Stimulated activated CD4-positive, alpha-beta T cell treated with anti-CD3 and anti-CD28 coated beads, Interleukin-15, amount 100 ng/mL, for 1 hour (primary cell): ENCODE measurements around the gene GOLT1A.
"Not testable (repeated sequence)": the region's sequence is repeated elsewhere in the genome, so short reads cannot be mapped to it uniquely, and the experiment has no call there.

Source experiments
- DNase-seq, 2 donors: peaks; one replicate each; pipeline ENCODE4 v3.0.0-alpha.2; 2020; ENCODE audit warnings: low read depth in 1 of 2, low spot score in 1 of 2

The GOLT1A gene

DNA sequence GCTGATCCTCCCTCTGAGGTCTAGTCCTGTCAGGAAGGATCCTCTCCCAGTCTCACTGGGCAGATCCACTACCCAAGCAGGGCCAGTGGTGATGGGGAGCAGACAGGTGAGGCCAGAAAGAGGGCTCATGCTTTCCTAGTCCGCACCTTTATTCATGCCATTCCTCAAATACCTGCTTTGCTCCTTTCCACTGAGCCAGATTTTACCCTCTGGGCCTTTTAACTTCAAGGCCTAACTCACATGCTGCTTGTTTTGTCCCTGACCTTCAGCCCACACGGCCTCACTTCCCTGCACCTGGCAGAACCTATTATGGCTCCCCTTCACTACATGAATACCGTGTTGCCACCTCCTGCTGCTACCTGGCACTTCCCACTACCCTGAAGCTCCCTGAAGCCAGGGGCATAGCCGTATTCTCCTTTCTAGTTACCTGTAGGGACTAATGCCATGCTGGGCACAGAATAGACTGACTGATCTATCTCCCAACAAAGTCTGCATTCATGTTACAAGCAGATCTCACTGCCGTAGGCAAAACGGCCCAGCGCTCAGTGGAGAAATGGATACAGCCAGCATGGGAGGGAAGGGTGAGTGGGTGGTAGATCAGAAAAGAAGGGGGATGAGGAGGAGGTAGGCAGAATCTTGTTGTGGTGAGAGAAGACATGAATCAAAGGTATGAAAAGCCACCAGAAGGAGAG, 36.1 kb upstream of the GOLT1A start:
- DNase-seq = no peak

DNA sequence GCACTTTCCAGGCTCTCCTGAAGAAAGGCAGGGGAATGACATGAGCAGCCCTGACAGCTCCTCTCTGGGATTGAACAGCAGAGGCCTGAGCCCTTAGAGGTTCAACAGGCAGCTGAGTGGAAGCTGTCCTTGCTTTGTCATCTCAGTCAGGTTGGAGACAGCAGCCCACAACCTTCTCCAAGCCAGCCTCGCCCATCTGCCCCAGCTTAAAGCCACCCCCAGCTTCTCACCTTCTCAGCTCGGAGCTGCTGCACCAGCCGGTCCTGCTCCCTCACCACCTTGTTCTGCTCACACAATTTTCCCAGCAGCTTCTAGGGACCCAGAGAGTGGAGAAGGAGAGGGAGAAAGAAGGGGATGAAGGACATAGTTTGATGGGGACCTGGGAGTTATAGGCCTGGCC, 35.2 kb upstream of the GOLT1A start:
- no peak for DNase-seq

DNA sequence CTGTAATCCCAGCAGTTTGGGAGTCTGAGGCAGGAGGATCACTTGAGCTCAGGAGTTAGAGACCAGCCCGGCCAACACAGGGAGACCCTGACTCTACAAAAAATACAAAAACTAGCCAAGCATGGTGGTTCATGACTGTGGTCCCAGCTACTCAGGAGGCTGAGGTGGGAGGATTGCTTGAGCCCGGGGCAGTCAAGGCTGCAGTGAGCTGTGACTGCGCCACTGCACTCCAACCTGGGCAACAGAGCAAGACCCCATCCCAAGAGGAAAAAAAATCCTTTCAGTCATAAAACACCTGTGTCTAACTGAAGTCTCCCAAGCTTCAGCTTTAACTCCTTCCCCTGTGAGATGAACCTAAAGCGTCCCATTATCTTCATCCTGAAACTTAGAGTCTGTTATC, 33.1 kb upstream of the GOLT1A start:
- DNase-seq = no peak

DNA sequence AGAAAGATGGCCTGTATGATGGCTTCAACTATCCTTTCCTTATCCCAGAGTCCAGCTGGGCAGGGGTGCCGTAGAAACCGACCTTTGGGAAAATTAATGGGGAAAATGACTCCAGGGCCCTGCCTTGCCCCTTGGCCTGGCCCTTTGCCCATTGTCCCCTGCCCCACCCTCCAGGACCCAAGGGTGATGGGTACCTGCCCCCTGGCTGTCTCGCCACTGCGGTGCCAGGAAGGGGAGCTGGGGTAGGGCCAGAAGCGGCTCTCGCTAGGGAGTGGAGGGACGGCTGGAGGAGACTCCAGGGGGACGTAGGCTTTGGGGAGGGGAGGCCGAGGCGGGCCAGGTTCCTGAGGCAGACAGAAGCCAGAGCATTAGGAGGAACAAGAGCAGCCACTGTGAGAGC, 29.1 kb upstream of the GOLT1A start:
- DNase-seq = no peak

DNA sequence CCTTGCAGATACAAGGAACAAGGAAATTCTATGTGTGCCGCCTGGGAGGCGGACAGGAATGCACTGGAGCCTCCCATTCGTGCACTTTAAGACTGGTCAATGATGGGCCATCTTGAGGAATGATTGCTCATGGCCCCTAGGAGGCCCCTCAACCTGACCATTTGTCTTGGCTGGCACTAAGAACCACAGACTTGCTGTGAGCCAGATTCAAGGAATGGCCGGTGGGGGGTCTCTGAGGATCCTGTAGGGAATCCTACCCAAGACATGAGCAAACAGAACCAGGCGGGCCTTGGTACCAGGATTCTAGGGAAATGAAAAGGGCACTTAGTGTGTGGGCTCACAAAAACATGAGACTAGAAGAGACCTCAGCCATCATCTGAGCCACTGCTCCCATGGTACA, 28.1 kb upstream of the GOLT1A start:
- no peak for DNase-seq

DNA sequence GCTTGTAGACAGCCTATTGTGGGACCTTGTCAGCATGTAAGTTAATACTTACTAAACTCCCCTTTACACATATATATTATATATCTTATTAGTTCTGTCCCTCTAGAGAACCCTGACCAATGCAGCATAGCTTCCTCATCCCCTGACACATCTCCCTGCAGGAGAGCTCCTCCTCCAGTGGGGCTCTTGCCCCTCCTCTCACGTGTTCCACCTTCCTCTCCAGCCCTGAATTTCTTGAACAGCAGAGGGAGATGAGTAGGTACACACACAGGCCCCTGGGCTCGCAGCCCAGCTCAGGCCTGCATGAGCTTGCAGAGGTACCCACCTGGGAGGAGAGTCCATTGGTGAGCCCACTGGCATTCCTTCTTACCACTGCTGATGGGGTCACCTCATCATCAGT, 27.3 kb upstream of the GOLT1A start:
- no peak for DNase-seq

DNA sequence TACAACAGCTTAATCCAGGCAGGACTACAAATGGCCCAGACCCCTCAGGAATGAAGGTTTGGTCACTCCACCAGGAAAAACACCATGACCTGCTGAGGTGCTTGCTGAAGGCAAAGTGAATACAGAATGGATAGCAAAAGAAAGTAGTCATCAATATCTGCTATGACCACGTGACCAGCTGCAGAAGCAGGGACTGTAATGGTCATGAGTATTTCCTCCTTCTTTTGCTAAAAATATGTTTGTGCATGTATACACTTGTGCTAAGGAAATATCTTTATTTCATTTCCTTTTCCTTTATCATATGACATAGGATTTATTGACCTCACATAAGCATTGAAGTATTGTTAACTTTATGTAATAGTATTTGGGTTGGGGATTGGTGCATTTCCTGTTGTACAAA, 26.4 kb upstream of the GOLT1A start:
- no peak for DNase-seq

DNA sequence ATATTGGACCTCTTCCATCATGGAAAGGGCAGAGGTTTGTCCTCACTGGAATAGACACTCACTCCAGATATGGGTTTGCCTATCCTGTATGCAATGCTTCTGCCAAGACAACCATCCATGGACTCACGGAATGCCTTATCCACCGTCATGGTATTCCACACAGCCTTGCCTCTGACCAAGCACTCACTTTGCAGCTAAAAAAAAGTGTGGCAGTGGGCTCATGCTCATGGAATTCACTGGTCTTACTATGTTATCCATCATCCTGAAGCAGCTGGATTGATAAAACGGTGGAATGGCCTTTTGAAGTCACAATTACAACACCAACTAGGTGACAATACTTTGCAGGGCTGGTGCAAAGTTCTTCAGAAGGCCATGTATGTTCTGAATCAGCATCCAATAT, 25.6 kb upstream of the GOLT1A start:
- DNase-seq = not testable (repeated sequence)

DNA sequence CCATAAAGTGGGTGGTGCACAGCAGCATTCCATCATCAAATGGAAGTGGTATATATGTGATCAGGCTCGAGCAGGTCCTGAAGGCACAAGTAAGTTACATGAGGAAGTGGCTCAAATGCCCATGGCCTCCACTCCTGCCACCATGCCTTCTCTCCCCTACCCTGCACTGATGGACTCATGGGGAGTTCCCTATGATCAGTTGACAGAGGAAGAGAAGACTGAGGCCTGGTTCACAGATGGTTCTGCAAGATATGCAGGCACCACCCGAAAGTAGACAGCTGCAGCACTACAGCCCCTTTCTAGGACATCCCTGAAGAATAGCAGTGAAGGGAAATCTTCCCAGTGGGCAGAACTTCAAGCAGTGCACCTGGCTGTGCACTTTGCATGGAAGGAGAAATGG, 24.7 kb upstream of the GOLT1A start:
- not testable (repeated sequence) for DNase-seq

DNA sequence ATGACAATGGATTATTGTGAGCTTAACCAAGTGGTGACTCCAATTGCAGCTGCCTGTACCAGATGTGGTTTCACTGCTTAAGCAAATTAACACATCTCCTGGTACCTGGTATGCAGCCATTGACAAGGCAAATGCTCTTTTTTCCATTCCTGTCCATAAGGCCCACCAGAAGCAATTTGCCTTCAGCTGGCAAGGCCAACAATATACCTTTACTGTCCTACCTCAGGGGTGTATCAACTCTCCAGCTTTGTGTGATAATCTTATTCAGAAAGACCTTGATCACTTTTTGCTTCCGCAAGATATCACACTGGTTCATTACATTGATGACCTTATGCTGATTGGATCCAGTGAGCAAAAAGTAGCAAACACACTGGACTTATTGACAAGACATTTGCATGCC, 23.7 kb upstream of the GOLT1A start:
- DNase-seq = not testable (repeated sequence)

DNA sequence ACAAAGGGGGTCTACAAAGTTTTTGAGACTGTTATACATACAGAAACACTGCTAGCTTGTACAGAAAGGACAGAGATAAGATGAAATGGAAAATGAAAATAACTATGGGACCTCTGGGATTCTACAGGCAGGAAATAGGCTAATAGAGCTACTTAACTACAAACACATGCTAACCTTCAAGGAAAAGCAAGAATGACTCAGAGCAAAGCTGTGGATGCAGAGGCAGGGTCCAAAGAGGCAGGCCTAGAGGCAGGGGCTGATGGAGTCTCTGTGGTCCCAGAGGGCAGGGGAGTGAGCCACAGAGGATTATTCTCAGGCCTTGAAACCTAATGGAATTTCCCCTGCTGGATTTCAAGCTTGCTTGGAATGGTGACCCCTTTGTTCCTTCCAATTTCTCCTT, 18.7 kb upstream of the GOLT1A start:
- DNase-seq = no peak

DNA sequence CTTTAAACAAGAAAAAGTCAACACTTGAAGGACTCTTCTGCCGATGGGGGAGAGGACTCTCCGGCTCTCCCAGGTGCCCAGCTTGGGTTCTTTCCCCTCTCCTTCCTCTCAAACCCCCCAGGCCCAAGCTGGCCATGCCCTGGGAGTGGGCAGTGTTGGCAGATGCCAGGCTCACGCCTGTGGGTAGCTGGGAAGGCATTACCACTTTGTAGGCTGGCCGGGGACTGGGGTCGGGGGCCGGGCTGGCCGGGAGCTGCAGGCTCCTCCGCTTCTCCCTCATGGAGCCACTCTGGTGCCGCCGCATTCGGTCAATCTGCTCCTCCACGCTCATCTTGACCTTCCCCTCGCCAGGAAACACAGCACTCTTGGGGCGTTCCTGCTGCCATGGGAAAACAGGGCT, 16.4 kb upstream of the GOLT1A start:
- DNase-seq = no peak

DNA sequence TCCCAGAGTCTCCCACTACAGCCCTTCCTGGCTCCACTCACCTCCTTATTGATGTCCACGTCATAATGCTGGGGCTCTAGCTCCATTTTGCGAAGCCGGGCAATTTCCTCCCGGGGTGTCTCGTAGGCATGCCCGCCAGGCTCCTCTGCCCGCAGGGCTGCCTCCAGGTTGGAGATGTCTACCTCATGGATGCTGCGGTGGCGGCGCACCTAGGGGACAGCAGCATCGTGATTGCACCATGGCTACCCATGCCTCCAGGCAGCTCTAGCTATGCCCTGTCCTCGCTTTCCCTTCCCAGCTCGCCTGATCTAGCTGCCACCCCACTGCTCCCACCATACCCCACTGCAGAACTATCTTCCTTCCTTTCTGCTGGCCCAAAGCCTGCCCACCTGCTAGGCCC, 15.1 kb upstream of the GOLT1A start:
- DNase-seq = no peak

DNA sequence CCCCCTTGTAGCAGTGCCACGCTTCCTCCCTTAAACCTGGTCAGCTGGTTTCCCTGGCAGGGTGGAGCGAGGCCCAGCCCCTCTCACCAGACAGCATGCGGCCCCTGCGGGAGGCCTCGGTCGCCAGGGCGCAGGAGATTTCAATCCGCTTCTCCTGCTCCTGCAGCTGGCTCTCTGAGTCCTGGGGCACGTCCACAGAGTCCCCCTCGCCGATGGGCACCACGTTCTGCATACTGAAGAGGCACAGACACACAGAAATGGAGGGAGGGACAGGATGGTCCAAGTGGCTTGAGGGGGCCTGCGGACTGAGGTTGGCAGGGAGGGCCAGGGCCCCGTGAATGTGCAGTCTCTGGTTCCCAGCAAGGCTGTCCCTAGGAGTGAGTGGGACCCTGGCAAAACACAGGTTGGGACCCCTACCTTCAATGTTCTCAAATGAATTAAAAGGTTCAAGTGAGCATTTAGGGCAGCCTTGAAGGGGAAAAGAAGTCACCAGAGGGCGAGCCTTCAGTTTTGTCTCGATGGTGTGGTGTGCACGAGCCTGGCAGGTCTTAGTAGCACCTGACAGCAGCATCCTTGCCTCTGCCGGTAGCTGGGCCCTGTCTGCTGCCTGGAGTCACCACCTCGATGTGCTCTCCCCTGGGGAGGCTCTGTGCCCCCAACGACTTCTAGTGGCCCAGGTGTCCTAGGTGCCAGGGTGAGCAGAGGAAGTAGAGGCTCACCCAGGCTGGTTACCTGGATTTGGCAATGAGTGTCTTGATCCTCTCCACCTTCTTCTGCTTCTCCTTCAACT, 14.4 kb upstream of the GOLT1A start:
- DNase-seq = no peak

DNA sequence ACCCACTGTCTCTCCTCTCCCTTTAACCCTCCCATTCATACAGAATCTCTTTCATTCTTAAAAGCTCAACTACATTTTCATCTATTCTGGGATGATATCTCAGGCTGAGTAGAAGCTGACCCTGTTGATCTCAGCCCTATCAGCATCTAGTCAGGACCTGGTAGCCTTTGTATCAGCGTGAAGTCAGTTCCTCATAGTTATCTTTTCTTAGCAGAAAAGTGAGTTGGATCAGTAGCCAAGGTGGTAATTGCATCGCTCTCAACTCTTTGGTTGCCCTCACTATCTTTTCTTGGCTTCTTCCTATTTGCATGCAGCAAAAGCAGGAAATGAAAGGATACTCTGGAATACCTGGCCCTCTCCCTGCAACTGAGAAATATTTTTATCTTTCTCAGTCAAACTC, 13.6 kb upstream of the GOLT1A start:
- no peak for DNase-seq

DNA sequence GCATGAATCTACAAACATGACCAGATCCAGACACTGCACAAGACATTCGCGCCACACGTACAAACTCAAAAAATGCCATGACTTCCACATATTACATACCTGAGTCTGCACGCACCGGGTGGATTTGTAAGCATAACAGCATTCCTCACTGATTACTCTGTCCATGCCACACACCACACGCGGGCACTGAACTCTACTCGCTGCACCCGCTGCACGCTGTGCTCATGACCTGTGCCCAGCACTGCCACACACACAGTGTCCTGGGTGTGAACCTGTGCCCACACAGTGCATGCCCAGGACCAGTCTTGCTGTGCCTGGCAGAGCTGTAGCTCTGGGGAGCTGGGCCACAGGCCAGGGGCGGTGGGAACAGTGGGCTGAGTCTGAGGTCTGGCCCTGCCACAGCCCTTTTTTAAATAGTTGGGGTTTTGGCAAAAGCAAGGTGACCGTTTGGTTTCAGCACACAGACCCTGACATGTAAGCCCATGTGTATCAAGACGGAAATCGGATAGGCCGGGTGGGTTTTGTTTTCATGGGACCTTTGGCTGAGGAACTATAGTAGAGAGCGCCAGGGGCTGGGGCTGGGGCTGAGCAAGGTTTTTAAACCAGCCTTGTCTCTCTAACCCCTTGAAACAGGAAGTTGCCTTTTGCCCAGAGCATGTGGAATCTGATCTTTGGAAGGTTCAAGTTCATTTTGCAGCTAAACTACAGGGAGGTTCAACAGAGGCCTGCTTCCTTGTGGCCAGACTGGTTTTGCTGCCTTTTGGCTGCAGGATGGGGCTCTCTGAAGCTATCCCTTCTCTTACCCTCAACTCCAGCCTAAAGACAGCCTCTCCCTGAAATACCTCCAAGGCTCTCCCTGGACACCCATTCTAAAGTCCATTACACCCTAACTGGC, 12.3 kb upstream of the GOLT1A start:
- no peak for DNase-seq

DNA sequence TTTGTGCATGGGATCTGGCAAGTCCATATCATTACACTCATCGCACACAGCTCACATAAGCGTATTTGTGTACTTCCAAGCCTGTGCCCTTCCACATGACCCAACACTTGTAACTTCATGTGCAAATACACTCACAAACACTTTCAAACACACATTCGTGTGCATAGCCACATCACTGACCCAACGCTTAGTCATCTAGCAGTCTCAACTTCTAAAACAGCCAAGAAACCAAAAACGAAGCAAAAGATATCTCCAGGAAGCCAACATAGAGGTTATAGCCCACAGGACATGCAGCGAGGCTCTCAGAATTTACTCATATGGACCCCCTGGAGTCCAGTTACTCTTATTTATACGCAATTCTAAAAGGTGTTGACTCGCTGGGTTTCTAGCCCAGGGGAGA, 10.9 kb upstream of the GOLT1A start:
- DNase-seq = no peak

DNA sequence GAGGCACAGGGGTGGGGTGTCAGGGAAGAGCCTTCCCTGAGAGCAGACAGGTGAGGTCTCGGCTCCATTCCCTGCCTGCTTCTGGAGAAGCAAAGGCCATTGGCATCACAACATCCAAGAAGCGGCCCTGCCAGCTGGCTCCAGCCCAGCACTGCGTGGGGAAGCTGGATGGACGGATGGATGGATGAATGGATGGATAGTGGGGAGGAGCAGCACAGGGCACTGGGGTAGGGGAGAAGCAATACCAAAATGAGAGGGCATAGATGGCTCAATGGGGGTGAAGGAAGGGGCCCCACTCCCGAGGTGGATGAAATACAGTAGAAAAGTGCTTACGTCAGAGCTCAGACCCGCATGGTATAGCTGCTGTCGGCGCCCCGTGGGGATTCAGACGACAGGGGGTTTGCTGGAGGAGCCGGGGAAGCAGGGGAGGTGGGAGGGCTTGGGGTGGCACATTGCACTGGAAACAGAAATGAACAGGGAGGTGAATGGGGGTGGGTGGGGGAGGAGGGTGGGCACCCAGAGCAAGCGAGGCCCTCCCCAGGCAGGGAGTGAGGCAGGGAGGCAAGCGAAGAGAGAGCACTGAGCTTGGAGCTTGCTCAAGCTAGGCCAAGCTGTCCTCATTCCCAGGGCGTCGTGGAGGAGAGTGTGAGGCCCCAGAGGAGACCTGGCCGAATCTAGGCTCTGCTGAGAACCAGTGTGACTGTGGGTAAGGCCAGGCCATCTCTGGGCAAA, 9.5 kb upstream of the GOLT1A start:
- DNase-seq = no peak

DNA sequence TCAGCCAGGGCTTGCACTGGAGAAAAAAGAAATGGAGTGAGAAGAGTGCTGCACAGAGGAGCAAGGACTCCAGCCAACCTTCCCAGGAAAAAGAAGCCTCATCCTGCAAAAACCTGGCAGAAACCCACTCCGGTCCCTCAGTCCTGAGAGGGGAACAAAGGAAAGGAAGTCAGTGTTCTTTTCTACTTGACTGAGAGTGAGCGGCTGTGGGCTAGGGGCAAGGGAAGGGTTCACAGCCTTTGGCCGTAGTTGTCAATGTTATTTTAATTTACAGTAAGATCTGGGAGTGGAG, 8.9 kb upstream of the GOLT1A start:
- no peak for DNase-seq

DNA sequence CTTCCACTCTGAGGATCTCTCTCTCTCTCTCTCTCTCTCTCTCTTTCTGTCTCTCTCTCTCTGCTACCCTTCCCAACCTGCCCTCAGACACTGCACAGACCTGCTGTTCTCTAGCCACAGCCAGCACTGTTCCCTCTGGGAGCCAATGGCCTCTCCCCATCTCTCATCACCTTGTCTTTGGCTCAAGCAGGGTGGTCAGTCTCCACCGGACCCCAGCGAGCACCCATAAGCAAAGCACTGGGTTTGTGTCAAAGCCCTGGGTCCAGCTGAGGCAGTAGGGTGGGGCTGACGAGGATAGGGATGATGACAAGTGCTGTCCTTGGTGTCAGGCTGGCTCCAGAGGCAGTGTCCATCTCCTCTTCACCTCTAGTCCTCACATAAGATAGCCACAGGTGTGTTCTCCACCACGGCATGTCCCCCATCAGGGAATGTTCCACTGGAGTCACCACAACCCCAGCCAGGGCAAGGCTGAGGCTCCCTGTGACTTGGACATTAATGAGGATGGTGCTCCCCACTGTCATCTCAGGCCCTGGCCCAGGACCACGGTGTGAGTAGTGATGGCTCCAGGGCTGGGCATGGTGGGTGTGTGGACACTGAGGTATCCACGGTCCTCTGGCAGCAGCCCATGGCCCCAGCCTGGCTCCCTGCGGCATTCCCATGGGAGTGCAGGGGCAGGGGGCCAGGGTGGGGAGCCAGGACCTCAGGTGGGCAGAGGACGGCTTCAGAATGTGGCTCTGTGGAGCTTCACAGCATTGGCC, 8.4 kb upstream of the GOLT1A start:
- no peak for DNase-seq

DNA sequence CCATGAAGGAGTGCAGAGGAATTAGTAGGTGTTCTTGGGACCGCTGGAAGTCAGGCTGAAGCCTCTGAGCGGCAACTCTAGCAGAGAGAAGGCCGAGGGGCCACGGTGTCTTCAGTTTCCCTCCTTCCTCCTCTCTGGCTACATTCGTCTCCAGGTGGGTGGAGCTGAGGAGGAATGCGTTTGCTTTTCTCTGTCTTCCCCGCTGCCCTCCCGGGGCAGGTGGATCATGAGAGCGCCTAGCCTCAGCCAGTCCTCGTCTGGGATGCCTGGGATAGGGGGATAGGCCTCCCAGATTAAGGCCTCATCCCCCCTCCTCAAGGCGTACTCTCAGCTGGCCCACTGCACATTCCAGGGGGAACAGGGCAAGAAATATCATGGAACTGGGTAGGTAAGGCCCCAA, 7.5 kb upstream of the GOLT1A start:
- DNase-seq = no peak
